ENCODE results near the gene EFCAB7. TPM values are rescaled to one million over a fixed set of nuclear protein-coding genes. Genes with fewer than 3 reads are reported as not detected.

The EFCAB7 gene
- total and polyA plus RNA-seq, 2 of the 4 experiments (the other 2 are of a cell fraction): 2.3 TPM

GRCh38 chr1:63620671-63621070 is 97.3 kb downstream of the EFCAB7 start:
- H3K4me3 ChIP-seq (ENCODE audit: insufficient read depth, low read depth, low read length): no peak overlapping the region
- in situ Hi-C loops (cut with MboI; ENCODE audit: low sequenced_read_pairs) (no loop called here), dilution Hi-C loops (cut with HindIII; ENCODE audit: low sequenced_read_pairs, unreplicated experiment) (no loop called here), intact Hi-C loops (cut with micrococcal nuclease) (no loop called here)
- no peak overlapping the region for H4K91ac ChIP-seq (ENCODE audit: insufficient read depth, low read depth, low read length)
- H3K9me1 ChIP-seq (ENCODE audit: insufficient read depth, low read length): 0 out of 2 replicates have a peak, but pooled peaks cover 5% of the 10 kb centered on the region
- WGBS, 2 experiments (ENCODE audit: extremely low coverage in 2 of 2, insufficient read length in 1 of 2): no CpG with 5 or more reads among the region's 5 CpGs
- no peaks in the 10 kb centered on the region for H3K36me3 ChIP-seq (ENCODE audit: control insufficient read depth, insufficient read depth, low read length)
- no peak overlapping the region for H4K5ac ChIP-seq (ENCODE audit: low read depth, low read length)
- no peak overlapping the region for H2AFZ ChIP-seq (replicated peaks; ENCODE audit: low read length, poor library complexity)
- H3K56ac ChIP-seq (ENCODE audit: extremely low read depth, insufficient read depth, low read length): no peak overlapping the region
- H2AK5ac ChIP-seq (ENCODE audit: low read depth, low read length): no peak overlapping the region
- H3K23ac ChIP-seq (ENCODE audit: low read depth, low read length): no peak overlapping the region
- H3K4ac ChIP-seq (ENCODE audit: low read depth, low read length): no peak overlapping the region
- H3K18ac ChIP-seq (ENCODE audit: low read depth, low read length): no peak overlapping the region
- no peak overlapping the region for H3K14ac ChIP-seq (replicated peaks; ENCODE audit: low read depth, low read length)
- no peak overlapping the region for H4K8ac ChIP-seq (ENCODE audit: low read depth in 2 of 2, low read length in 2 of 2)
- H2BK20ac ChIP-seq (ENCODE audit: low read depth, low read length): no peak overlapping the region
- H3K9ac ChIP-seq (ENCODE audit: low read depth, low read length): no peak overlapping the region
- TF ChIP-seq RCOR1 (IDR thresholded peaks at IDR 0.05; ENCODE audit: insufficient replicate concordance, low read length) (no peak), CTCF (conservative IDR thresholded peaks at IDR 0.05; ENCODE audit: low read depth, low read length) (no peak), CEBPB (IDR thresholded peaks at IDR 0.05; ENCODE audit: low read depth, low read length) (no peak), SMC3 (IDR thresholded peaks at IDR 0.05; ENCODE audit: low read depth, low read length) (no peak), NFE2L2 (IDR thresholded peaks at IDR 0.05; ENCODE audit: low read depth, low read length) (no peak), FOS (IDR thresholded peaks at IDR 0.05; ENCODE audit: low read depth, low read length) (no peak), ELK1 (IDR thresholded peaks at IDR 0.05; ENCODE audit: borderline replicate concordance, low read depth, low read length) (no peak), RFX5 (IDR thresholded peaks at IDR 0.05; ENCODE audit: low read depth, low read length) (no peak), BHLHE40 (IDR thresholded peaks at IDR 0.05; ENCODE audit: low read depth, low read length) (no peak)
- no peak overlapping the region for H2AK9ac ChIP-seq (replicated peaks; ENCODE audit: low read depth, low read length, poor library complexity)
- H3K9me3 ChIP-seq (ENCODE audit: control insufficient read depth, insufficient read depth, low read length): no peaks in the 10 kb centered on the region
- peaks cover 17 to 23% of the 10 kb centered on the region in 2 experiments for H3K79me1 ChIP-seq (ENCODE audit: low read depth in 1 of 2, low read length in 2 of 2)
- no peaks in the 10 kb centered on the region for H3K27me3 ChIP-seq (ENCODE audit: control insufficient read depth, insufficient read depth, low read length)
- DNase-seq (no peak), ATAC-seq (ENCODE audit: low read depth) (no peak)
- POLR2A ChIA-PET (ENCODE audit: unreplicated experiment): no interaction called here
- H4K20me1 ChIP-seq (ENCODE audit: insufficient read depth, low read length): 0 out of 2 replicates have a peak, but pooled peaks cover 4% of the 10 kb centered on the region
- H2BK5ac ChIP-seq (ENCODE audit: low read depth, low read length, poor library complexity, severe bottlenecking): no peak overlapping the region
- no peak overlapping the region for H2BK15ac ChIP-seq (ENCODE audit: low read depth, low read length)
- H3K4me1 ChIP-seq (ENCODE audit: control insufficient read depth, insufficient read depth, low read length): peaks cover 8% of the 10 kb centered on the region
- H3K4me2 ChIP-seq (ENCODE audit: low read depth, low read length): no peak overlapping the region
- no peak overlapping the region for H3K27ac ChIP-seq (ENCODE audit: insufficient read depth, low read length)
- BruUV-seq (replicated peaks): no TSS peak
- CTCF ChIA-PET: interaction anchor here (0.6 to 1.0 kb wide), 3 partner anchors 61 to 71 kb away, joined by 3 to 6 read pairs (median 5); no protein-coding TSS in a partner anchor
- H2BK120ac ChIP-seq (ENCODE audit: low read depth, low read length): no peak overlapping the region

All from IMR-90 (cell line).